CD4-positive, CD25-positive, alpha-beta regulatory T cell (primary cell): ENCODE data around the gene HPCAL1. TPM values are rescaled to one million over a fixed set of nuclear protein-coding genes. Genes with fewer than 3 reads are reported as not detected.

Source experiments
- ATAC-seq, 2 donors: fragments of 150-1000 bp; cut with Tn5 transposase; one replicate each; pipeline ENCODE4 v1.10.0; 2021; ENCODE audit warnings: low read depth in 2 of 2, moderate number of reproducible peaks in 2 of 2, moderate library complexity in 1 of 2
- DNase-seq, 3 donors: peaks; one replicate each; pipeline versions ENCODE4 v3.0.0 to v3.0.0-alpha.2; 2012 to 2022; ENCODE audit warnings: mixed read lengths in 1 of 3
- H3K27ac ChIP-seq: one replicate; pipeline ENCODE4 v1.7.0; 2013; ENCODE audit warnings: mild to moderate bottlenecking, low read length; ENCODE audit not compliant: insufficient read depth, poor library complexity, severe bottlenecking
- H3K27me3 ChIP-seq: one replicate; pipeline ENCODE4 v1.7.0; 2013; ENCODE audit warnings: low read length; ENCODE audit not compliant: control insufficient read depth, insufficient read depth
- H3K36me3 ChIP-seq: one replicate; pipeline ENCODE4 v1.7.0; 2013; ENCODE audit warnings: mild to moderate bottlenecking, low read length, moderate library complexity; ENCODE audit not compliant: control insufficient read depth, insufficient read depth
- H3K4me1 ChIP-seq: 2 replicates; pipeline ENCODE4 v1.7.0; 2013; ENCODE audit warnings: mild to moderate bottlenecking, low read length; ENCODE audit not compliant: insufficient read depth, control insufficient read depth, poor library complexity, severe bottlenecking
- H3K4me3 ChIP-seq: one replicate; pipeline ENCODE4 v1.7.0; 2013; ENCODE audit warnings: low read depth, mild to moderate bottlenecking, low read length, moderate library complexity
- H3K9me3 ChIP-seq, 2 experiments: 1 replicate in 1 of 2; 2 replicates in 1 of 2; pipeline ENCODE4 v1.7.0; 2013; ENCODE audit warnings: low read length in 2 of 2, mild to moderate bottlenecking in 1 of 2, moderate library complexity in 1 of 2; ENCODE audit not compliant: control insufficient read depth in 2 of 2
- H3K27ac Mint-ChIP-seq, 3 donors: one replicate each; pipeline ENCODE4 v1.8.0; 2020 to 2022; ENCODE audit warnings: mild to moderate bottlenecking in 3 of 3, mixed read lengths in 3 of 3, moderate library complexity in 2 of 3
- H3K27me3 Mint-ChIP-seq: one replicate; pipeline ENCODE4 v1.8.0; 2022; ENCODE audit warnings: mild to moderate bottlenecking, mixed read lengths
- H3K36me3 Mint-ChIP-seq: one replicate; pipeline ENCODE4 v1.8.0; 2020; ENCODE audit warnings: mixed read lengths
- H3K4me1 Mint-ChIP-seq, 4 donors: one replicate each; pipeline ENCODE4 v1.8.0; 2020 to 2022; ENCODE audit warnings: mixed read lengths in 4 of 4, mild to moderate bottlenecking in 1 of 4
- H3K4me3 Mint-ChIP-seq, 4 donors: one replicate each; pipeline ENCODE4 v1.8.0; 2020 to 2022; ENCODE audit warnings: mild to moderate bottlenecking in 4 of 4, mixed read lengths in 4 of 4, moderate library complexity in 3 of 4
- H3K9me3 Mint-ChIP-seq, 7 donors: one replicate each; pipeline ENCODE4 v1.8.0; 2020 to 2022; ENCODE audit warnings: mixed read lengths in 7 of 7, mild to moderate bottlenecking in 3 of 7, moderate library complexity in 2 of 7
- polyA plus RNA-seq, 4 donors: library from polyadenylated mRNA; unstranded; fragments of 300-500 nt; fragmentation: Illumina TruSeq; gene quantifications; one replicate each; pipeline ENCODE4 v1.2.3, GENCODE V29; 2021
- total RNA-seq: library from RNA; stranded (reverse); gene quantifications from one replicate; pipeline ENCODE4 v1.2.3, GENCODE V29; 2022

The HPCAL1 gene
- total and polyA plus RNA-seq, 5 donors from 2014 or later, result 33.8 to 95.6 (median 84.8) TPM

GRCh38 chr2:10265329-10266132, 37.2 kb upstream of the HPCAL1 start:
- Mint-ChIP-seq H3K4me3 (no peak overlapping the region), H3K4me1 (peaks cover 0 to 1% (median 0%) of the 10 kb centered on the region in 4 donors), H3K36me3 (no peaks in the 10 kb centered on the region), H3K27me3 (no peaks in the 10 kb centered on the region), H3K9me3 (peaks cover 0 to 3% (median 0%) of the 10 kb centered on the region in 7 donors), H3K27ac (peak overlapping the region in 1 of 3 donors; percentile 52)
- no peaks in the 10 kb centered on the region for H3K4me1 ChIP-seq
- DNase-seq (no peak), ATAC-seq (no peak)
- no peaks in the 10 kb centered on the region for H3K27me3 ChIP-seq
- H3K36me3 ChIP-seq, result no peaks in the 10 kb centered on the region
- no peaks in the 10 kb centered on the region for H3K9me3 ChIP-seq
- H3K27ac ChIP-seq, result no peak overlapping the region
- no peak overlapping the region for H3K4me3 ChIP-seq

DNA sequence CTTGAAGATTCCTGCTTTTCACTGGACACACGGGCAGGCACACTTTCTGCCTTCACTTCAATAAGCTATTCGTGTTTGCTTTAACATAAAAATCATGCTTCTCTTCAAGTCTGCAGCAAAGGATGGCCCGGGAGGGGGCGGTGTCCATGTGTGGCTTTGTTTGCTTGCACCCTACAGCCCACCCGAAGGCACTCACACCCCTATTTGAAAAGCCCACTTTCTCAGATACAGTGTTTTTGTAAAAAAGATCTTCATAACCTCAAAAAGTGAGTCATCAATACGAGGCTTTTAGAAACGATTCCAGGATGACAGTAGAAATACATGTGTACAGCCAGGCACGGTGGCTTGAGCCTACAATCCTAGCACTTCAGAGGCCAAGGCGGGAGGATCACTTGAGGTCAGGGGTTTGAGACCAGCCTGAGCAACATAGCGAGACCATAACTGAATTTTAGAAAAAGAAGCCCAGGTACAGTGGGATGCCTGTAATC, 36.5 kb upstream of the HPCAL1 start:
- H3K27ac ChIP-seq, result no peak overlapping the region
- H3K4me3 ChIP-seq, result no peak overlapping the region
- no peaks in the 10 kb centered on the region for H3K9me3 ChIP-seq
- DNase-seq (no peak), ATAC-seq (no peak)
- no peaks in the 10 kb centered on the region for H3K4me1 ChIP-seq
- no peaks in the 10 kb centered on the region for H3K27me3 ChIP-seq
- Mint-ChIP-seq H3K27ac (peak overlapping the region in 1 of 3 donors; percentile 1), H3K36me3 (no peaks in the 10 kb centered on the region), H3K27me3 (no peaks in the 10 kb centered on the region), H3K9me3 (peaks cover 0 to 3% (median 0%) of the 10 kb centered on the region in 7 donors), H3K4me3 (no peak overlapping the region), H3K4me1 (peaks cover 0 to 5% (median 2%) of the 10 kb centered on the region in 4 donors)
- no peaks in the 10 kb centered on the region for H3K36me3 ChIP-seq

- no peak overlapping the region for H3K4me3 Mint-ChIP-seq
- no peaks in the 10 kb centered on the region for H3K9me3 ChIP-seq
- no peaks in the 10 kb centered on the region for H3K4me1 ChIP-seq
- DNase-seq, result no peak
- no peak for ATAC-seq
- no peaks in the 10 kb centered on the region for H3K27me3 Mint-ChIP-seq
- peaks cover 0 to 3% (median 0%) of the 10 kb centered on the region in 7 donors for H3K9me3 Mint-ChIP-seq
- no peaks in the 10 kb centered on the region for H3K36me3 ChIP-seq
- no peak overlapping the region for H3K4me3 ChIP-seq
- H3K27me3 ChIP-seq, result no peaks in the 10 kb centered on the region
- no peak overlapping the region for H3K27ac ChIP-seq
- no peaks in the 10 kb centered on the region for H3K36me3 Mint-ChIP-seq
- peaks cover 0 to 5% (median 2%) of the 10 kb centered on the region in 4 donors for H3K4me1 Mint-ChIP-seq
- H3K27ac Mint-ChIP-seq, result no peak overlapping the region
Measured at GRCh38 chr2:10267036-10267435, 35.7 kb upstream of the HPCAL1 start.

DNA sequence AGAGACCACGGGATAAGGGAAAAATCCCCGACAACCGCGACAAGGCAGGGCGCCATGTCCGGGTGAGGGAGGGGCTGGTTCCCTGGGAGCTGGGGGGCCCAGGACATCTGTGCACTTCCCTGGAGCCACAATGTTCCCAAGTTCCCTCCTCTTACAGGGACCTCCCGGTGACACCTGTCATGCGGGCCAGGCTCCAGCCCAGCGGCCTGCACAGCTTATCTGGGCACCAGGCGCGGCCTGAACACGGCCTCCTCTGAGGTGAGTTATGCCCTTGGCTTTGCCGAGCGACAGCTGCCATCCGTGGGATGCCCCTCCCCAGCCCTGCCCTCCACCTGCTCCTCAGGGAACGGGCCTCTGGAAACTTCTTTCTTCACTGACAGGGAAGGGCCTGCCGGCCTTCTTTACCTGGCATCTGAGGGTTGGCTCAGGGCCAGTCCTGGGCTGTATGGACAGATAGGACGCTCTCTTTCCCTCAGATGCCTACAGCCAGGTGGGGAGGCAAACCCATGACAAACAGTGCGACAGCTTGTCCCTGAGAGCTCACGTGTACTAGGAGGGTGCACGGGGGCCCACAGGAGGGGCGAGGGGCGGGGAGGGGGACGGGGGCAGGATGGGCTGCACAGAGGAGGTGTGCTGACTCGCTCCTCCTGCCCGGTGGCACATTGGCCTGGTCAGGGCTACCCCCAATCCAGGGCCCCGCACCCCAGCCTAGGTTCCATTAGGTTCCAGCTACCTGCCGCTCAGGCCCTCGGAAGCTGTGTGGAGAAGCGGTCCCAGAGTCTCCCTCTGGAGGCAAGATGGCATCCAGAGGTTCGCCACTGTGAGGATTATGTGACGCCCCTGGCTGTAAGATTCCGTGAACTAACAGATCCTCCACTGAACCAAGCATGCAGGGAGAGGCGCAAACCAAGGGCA, 34.9 kb upstream of the HPCAL1 start:
- Histone ChIP-seq H3K27ac (no peak overlapping the region), H3K9me3 (no peaks in the 10 kb centered on the region), H3K4me1 (no peaks in the 10 kb centered on the region), H3K27me3 (no peaks in the 10 kb centered on the region), H3K4me3 (no peak overlapping the region), H3K36me3 (no peaks in the 10 kb centered on the region)
- no peak for ATAC-seq
- Mint-ChIP-seq H3K4me3 (no peak overlapping the region), H3K27me3 (no peaks in the 10 kb centered on the region), H3K36me3 (no peaks in the 10 kb centered on the region), H3K4me1 (peaks cover 0 to 5% (median 2%) of the 10 kb centered on the region in 4 donors), H3K9me3 (peaks cover 0 to 3% (median 0%) of the 10 kb centered on the region in 7 donors), H3K27ac (no peak overlapping the region)
- DNase-seq, result no peak

DNA sequence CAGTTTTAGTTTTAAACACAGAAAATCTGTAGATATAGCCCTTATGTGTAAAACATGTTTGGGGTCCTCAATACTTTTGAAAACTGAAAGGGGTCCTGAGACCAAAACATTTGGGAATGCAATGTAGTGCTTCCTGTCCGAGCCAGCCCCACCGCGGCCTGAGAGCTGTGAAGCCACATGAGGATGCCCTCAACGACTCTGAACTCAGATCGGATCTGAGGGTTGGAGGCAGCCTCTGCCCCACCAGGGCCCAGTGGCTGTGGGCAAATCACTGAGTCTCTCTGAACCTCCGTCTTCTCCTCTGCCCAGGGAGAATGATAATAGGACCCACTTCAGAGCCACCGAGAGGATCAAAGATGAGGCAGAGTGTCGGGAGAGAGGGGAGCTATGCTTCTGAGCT, 33.4 kb upstream of the HPCAL1 start:
- DNase-seq (no peak), ATAC-seq (no peak)
- H3K9me3 ChIP-seq, result no peaks in the 10 kb centered on the region
- no peaks in the 10 kb centered on the region for H3K36me3 Mint-ChIP-seq
- H3K9me3 Mint-ChIP-seq, result peaks cover 0 to 3% (median 0%) of the 10 kb centered on the region in 7 donors
- no peaks in the 10 kb centered on the region for H3K27me3 Mint-ChIP-seq
- H3K27me3 ChIP-seq, result no peaks in the 10 kb centered on the region
- no peak overlapping the region for H3K27ac Mint-ChIP-seq
- H3K4me3 Mint-ChIP-seq, result peak overlapping the region in 1 of 4 donors; percentile 52
- H3K27ac ChIP-seq, result no peak overlapping the region
- peaks cover 0 to 5% (median 2%) of the 10 kb centered on the region in 4 donors for H3K4me1 Mint-ChIP-seq
- no peaks in the 10 kb centered on the region for H3K36me3 ChIP-seq
- no peaks in the 10 kb centered on the region for H3K4me1 ChIP-seq
- H3K4me3 ChIP-seq, result no peak overlapping the region

- Mint-ChIP-seq H3K27ac (no peak overlapping the region), H3K36me3 (no peaks in the 10 kb centered on the region), H3K9me3 (peaks cover 0 to under 1% (median 0%) of the 10 kb centered on the region in 7 donors), H3K4me3 (peak overlapping the region in 1 of 4 donors; percentile 52), H3K4me1 (peaks cover 0 to 5% (median 2%) of the 10 kb centered on the region in 4 donors), H3K27me3 (no peaks in the 10 kb centered on the region)
- ATAC-seq, result peak in 1 of 2 donors; percentile 7
- H3K4me3 ChIP-seq, result no peak overlapping the region
- H3K36me3 ChIP-seq, result no peaks in the 10 kb centered on the region
- no peak for DNase-seq
- H3K27me3 ChIP-seq, result no peaks in the 10 kb centered on the region
- H3K9me3 ChIP-seq, result no peaks in the 10 kb centered on the region
- H3K4me1 ChIP-seq, result no peaks in the 10 kb centered on the region
- H3K27ac ChIP-seq, result no peak overlapping the region
Measured at GRCh38 chr2:10269711-10270610, 32.7 kb upstream of the HPCAL1 start.

DNA sequence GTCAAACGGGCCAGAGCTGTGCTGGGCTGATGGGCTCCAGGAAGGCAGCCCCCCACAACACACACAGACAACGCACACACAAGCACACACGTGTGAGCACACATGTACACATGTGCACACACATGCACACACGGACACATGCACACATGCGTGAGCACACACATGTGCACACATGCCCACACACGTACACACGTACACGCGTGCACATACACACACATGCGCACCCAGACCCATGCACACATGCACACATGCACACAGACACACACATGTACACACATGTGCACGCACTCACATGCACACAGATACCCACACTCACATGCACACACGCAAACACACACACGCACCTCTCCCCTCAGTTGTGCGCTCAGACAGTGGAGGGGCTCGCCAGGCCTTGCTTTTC, 31.2 kb upstream of the HPCAL1 start:
- no peak for ATAC-seq
- H3K9me3 Mint-ChIP-seq, result no peaks in the 10 kb centered on the region

More for the DNA sequence above, 31.2 kb upstream of the HPCAL1 start:
- no peak overlapping the region for H3K4me3 ChIP-seq
- Mint-ChIP-seq H3K4me1 (peaks cover 0 to 5% (median 2%) of the 10 kb centered on the region in 4 donors), H3K4me3 (no peak overlapping the region), H3K36me3 (no peaks in the 10 kb centered on the region), H3K27me3 (no peaks in the 10 kb centered on the region), H3K27ac (no peak overlapping the region)
- no peak for DNase-seq
- H3K27ac ChIP-seq, result no peak overlapping the region
- H3K36me3 ChIP-seq, result no peaks in the 10 kb centered on the region
- H3K4me1 ChIP-seq, result no peaks in the 10 kb centered on the region
- H3K9me3 ChIP-seq, result no peaks in the 10 kb centered on the region
- H3K27me3 ChIP-seq, result no peaks in the 10 kb centered on the region
